ENCODE data around the gene FKBP8.
A peak's percentile ranks its signal among the peaks of the same experiment; 100 is the strongest.
"Not testable (repeated sequence)": the region's sequence is repeated elsewhere in the genome, so short reads cannot be mapped to it uniquely, and the experiment has no call there.

Gene FKBP8

GRCh38 chr19:18543814-18544475, 572 bp upstream of the FKBP8 start:
- Histone ChIP-seq H3K4me1 (ENCODE audit: insufficient read depth, poor library complexity, severe bottlenecking) (no peaks in the 10 kb centered on the region), H3K27me3 (ENCODE audit: insufficient read depth, poor library complexity, severe bottlenecking) (no peaks in the 10 kb centered on the region), H3K27ac (ENCODE audit: poor library complexity, severe bottlenecking) (peak overlapping the region; percentile 78), H3K36me3 (ENCODE audit: low read depth) (peaks cover 24% of the 10 kb centered on the region), H3K9me3 (ENCODE audit: severe bottlenecking) (no peaks in the 10 kb centered on the region), H3K4me3 (ENCODE audit: severe bottlenecking) (peak overlapping the region; percentile 53)
- ATAC-seq (ENCODE audit: low read depth) (peak; percentile 69), DNase-seq (ENCODE audit: low spot score) (no peak)
- TF ChIP-seq CTCF (IDR thresholded peaks at IDR 0.05; ENCODE audit: poor library complexity, severe bottlenecking): peak; percentile 16

- Histone ChIP-seq H3K36me3 (ENCODE audit: low read depth) (peaks cover 30% of the 10 kb centered on the region), H3K27me3 (ENCODE audit: insufficient read depth, poor library complexity, severe bottlenecking) (no peaks in the 10 kb centered on the region), H3K4me1 (ENCODE audit: insufficient read depth, poor library complexity, severe bottlenecking) (no peaks in the 10 kb centered on the region), H3K27ac (ENCODE audit: poor library complexity, severe bottlenecking) (peak overlapping the region; percentile 78), H3K4me3 (ENCODE audit: severe bottlenecking) (peak overlapping the region; percentile 53), H3K9me3 (ENCODE audit: severe bottlenecking) (no peaks in the 10 kb centered on the region)
- no peak for DNase-seq (ENCODE audit: low spot score)
- ATAC-seq (ENCODE audit: low read depth): no peak
- TF ChIP-seq CTCF (IDR thresholded peaks at IDR 0.05; ENCODE audit: poor library complexity, severe bottlenecking): no peak
These were observed 1.1 kb downstream of the FKBP8 start for GRCh38 chr19:18541992-18542940.

- TF ChIP-seq CTCF (IDR thresholded peaks at IDR 0.05; ENCODE audit: poor library complexity, severe bottlenecking): no peak
- no peak overlapping the region for H3K27ac ChIP-seq (ENCODE audit: poor library complexity, severe bottlenecking)
These were observed 1.9 kb downstream of the FKBP8 start for GRCh38 chr19:18541258-18541991.

GRCh38 chr19:18540200-18540599, 3.2 kb downstream of the FKBP8 start:
- not testable (repeated sequence) for H3K4me3 ChIP-seq (ENCODE audit: severe bottlenecking); DNase-seq (ENCODE audit: low spot score); H3K27ac ChIP-seq (ENCODE audit: poor library complexity, severe bottlenecking); H3K27me3 ChIP-seq (ENCODE audit: insufficient read depth, poor library complexity, severe bottlenecking); H3K9me3 ChIP-seq (ENCODE audit: severe bottlenecking); ATAC-seq (ENCODE audit: low read depth); H3K4me1 ChIP-seq (ENCODE audit: insufficient read depth, poor library complexity, severe bottlenecking)
- H3K36me3 ChIP-seq (ENCODE audit: low read depth): peaks cover 45% of the 10 kb centered on the region

More at GRCh38 chr19:18541258-18541991, 1.9 kb downstream of the FKBP8 start:
- no peak for DNase-seq (ENCODE audit: low spot score)
- Histone ChIP-seq H3K4me3 (ENCODE audit: severe bottlenecking) (peak overlapping the region; percentile 53), H3K4me1 (ENCODE audit: insufficient read depth, poor library complexity, severe bottlenecking) (no peaks in the 10 kb centered on the region), H3K36me3 (ENCODE audit: low read depth) (peaks cover 39% of the 10 kb centered on the region), H3K9me3 (ENCODE audit: severe bottlenecking) (no peaks in the 10 kb centered on the region), H3K27me3 (ENCODE audit: insufficient read depth, poor library complexity, severe bottlenecking) (no peaks in the 10 kb centered on the region)
- ATAC-seq (ENCODE audit: low read depth): no peak

GRCh38 chr19:18539372-18539771, 4.0 kb downstream of the FKBP8 start:
- no peak for TF ChIP-seq CTCF (IDR thresholded peaks at IDR 0.05; ENCODE audit: poor library complexity, severe bottlenecking)
- H3K4me3 ChIP-seq (ENCODE audit: severe bottlenecking): no peak overlapping the region
- no peak for DNase-seq (ENCODE audit: low spot score)
- H3K27ac ChIP-seq (ENCODE audit: poor library complexity, severe bottlenecking): no peak overlapping the region
- peaks cover 50% of the 10 kb centered on the region for H3K36me3 ChIP-seq (ENCODE audit: low read depth)
- no peaks in the 10 kb centered on the region for H3K9me3 ChIP-seq (ENCODE audit: severe bottlenecking)
- no peak for ATAC-seq (ENCODE audit: low read depth)
- H3K27me3 ChIP-seq (ENCODE audit: insufficient read depth, poor library complexity, severe bottlenecking): no peaks in the 10 kb centered on the region
- no peaks in the 10 kb centered on the region for H3K4me1 ChIP-seq (ENCODE audit: insufficient read depth, poor library complexity, severe bottlenecking)

Data from RWPE2 (cell line).